Stimulated activated CD4-positive, alpha-beta T cell treated with anti-CD3 and anti-CD28 coated beads, Interleukin-2, amount 100 ng/mL, for 48 hours (primary cell): Measurements from ENCODE around the gene ALDH1L1.
"Not testable (repeated sequence)": the region's sequence is repeated elsewhere in the genome, so short reads cannot be mapped to it uniquely, and the experiment has no call there.

Experiments used
- DNase-seq, 2 donors: peaks; one replicate each; pipeline ENCODE4 v3.0.0-alpha.2; 2020

Gene ALDH1L1

GRCh38 chr3:126080970-126081369, 99.4 kb downstream of the ALDH1L1 start:
- DNase-seq = no peak

- no peak for DNase-seq
Observed at GRCh38 chr3:126078866-126079265, 101.5 kb downstream of the ALDH1L1 start.

- no peak for DNase-seq
Observed at GRCh38 chr3:126077754-126078153, 102.6 kb downstream of the ALDH1L1 start.

- no peak for DNase-seq
Observed at GRCh38 chr3:126076140-126076539, 104.2 kb downstream of the ALDH1L1 start.

GRCh38 chr3:126070146-126070545, 110.2 kb downstream of the ALDH1L1 start:
- no peak for DNase-seq

- DNase-seq = no peak
Observed at GRCh38 chr3:126067959-126068358, 112.4 kb downstream of the ALDH1L1 start.

GRCh38 chr3:126066676-126067075, 113.7 kb downstream of the ALDH1L1 start:
- not testable (repeated sequence) for DNase-seq

GRCh38 chr3:126065876-126066275, 114.5 kb downstream of the ALDH1L1 start:
- no peak for DNase-seq

GRCh38 chr3:126064627-126065258, 115.6 kb downstream of the ALDH1L1 start:
- DNase-seq = no peak

GRCh38 chr3:126063358-126063965, 116.9 kb downstream of the ALDH1L1 start:
- no peak for DNase-seq

GRCh38 chr3:126061301-126062032, 118.9 kb downstream of the ALDH1L1 start:
- no peak for DNase-seq

- DNase-seq = no peak
Observed at GRCh38 chr3:126060613-126061145, 119.7 kb downstream of the ALDH1L1 start.

- DNase-seq = no peak
Observed at GRCh38 chr3:126058666-126059065, 121.7 kb downstream of the ALDH1L1 start.

GRCh38 chr3:126057936-126058335, 122.5 kb downstream of the ALDH1L1 start:
- DNase-seq = no peak

GRCh38 chr3:126057501-126057819, 122.9 kb downstream of the ALDH1L1 start:
- no peak for DNase-seq

GRCh38 chr3:126056681-126057500, 123.5 kb downstream of the ALDH1L1 start:
- DNase-seq = no peak

GRCh38 chr3:126056088-126056487, 124.3 kb downstream of the ALDH1L1 start:
- DNase-seq = no peak

- no peak for DNase-seq
Observed at GRCh38 chr3:126054870-126055269, 125.5 kb downstream of the ALDH1L1 start.

GRCh38 chr3:126053949-126054569, 126.3 kb downstream of the ALDH1L1 start:
- no peak for DNase-seq
